DLD1 (cell line): ENCODE data around the gene R3HDM4.

Source experiments
- in situ Hi-C: cut with HindIII; loops from 2 replicates; pipeline ENCODE4 v1.10.0; 2017; ENCODE audit warnings: low sequenced_read_pairs

Gene R3HDM4

DNA sequence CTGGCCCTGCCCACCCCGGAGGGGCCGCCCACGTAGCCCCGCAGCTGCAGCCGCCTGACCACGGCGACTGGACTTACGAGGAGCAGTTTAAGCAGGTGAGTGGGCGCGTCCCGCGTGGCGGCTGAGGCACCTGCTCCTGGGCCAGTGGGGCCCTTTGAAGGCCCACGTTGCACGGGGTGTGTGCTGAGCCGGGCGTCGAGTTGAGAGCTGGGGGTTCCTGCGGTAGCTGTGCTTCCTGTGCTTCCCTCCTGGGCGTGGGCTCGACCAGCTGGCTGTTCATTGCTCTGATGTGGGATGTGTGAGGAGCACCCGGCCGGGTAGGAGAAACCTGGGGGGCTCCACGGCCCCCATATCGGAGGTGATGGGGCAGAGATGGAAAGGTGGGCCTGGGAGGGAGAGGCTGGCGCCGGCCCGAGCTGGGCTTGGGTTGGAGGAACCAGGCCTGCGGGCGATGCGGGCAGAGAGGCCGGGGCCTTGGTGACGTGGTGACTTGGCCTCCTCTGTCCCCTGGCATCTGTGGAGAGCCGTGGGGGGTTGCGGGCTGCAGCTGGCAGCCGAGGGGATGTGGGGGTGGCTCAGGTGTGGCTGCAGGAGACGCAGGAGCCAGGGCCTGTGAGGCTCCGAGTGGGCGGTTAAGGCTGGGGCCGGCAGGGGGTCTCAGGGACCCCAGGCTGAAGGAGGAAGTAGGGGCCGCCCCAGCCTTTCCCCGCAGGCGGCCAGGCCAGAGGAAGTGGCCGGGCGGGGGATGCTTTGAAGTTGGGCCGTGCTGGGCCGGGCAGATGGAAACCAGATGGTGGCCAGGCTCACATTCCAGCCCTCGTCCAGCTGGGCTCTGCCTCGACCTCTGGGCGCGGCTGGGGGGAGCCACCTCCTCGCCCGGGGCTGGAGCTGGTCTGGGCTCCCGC is 19.9 kb upstream of the R3HDM4 start:
- in situ Hi-C loops, result no loop called here

DNA sequence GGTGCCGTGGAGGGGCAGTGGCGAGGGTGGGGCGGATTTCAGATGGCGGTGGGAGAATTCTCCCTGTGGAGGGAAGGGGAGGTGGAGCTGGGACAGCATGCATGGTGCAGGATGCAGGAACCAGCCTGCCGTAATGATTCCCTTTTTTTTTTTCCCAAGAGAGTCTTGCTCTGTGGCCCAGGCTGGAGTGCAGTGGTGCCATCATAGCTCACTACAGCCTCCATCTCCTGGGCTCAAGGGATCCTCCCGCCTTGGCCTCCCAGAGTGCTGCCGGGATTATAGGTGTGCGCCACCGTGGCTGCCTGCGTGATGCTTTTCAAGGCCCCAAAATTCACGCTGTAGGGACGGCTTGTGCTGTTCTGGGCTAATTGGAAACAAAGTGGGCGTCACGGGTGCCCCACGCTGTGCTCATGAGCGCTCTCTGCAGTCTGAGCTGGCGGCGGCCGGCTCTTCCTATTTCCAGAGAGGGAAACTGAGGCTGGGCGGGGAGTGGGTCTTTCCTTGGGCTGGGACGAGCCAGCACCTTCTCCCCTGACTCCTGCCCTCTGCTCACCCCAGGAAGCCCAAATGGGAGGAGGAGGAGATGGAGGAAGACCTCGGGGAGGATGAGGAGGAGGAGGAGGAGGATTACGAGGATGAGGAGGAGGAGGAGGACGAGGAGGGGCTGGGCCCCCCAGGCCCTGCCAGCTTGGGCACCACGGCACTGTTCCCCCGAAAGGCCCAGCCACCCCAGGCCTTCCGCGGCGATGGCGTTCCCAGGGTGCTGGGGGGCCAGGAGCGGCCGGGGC is 19.0 kb upstream of the R3HDM4 start:
- in situ Hi-C loops, result no loop called here

DNA sequence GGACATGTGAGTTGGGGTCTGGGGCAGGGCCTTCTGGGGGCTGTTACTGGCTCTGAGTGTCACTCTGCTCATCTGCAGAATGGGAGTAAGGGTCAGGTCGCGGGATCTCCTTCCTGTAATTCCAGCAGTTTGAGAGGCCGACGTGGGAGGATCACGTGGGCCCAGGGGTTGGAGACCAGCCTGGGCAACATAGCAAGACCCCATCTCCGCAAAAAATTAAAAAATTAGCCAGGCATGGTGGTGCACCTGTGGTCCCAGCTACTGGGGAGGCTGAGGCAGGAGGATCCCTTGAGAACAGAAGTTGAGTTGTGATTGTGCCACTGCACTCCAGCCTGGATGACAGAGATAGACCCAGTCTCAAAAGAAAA is 16.9 kb upstream of the R3HDM4 start:
- in situ Hi-C loops, result no loop called here

DNA sequence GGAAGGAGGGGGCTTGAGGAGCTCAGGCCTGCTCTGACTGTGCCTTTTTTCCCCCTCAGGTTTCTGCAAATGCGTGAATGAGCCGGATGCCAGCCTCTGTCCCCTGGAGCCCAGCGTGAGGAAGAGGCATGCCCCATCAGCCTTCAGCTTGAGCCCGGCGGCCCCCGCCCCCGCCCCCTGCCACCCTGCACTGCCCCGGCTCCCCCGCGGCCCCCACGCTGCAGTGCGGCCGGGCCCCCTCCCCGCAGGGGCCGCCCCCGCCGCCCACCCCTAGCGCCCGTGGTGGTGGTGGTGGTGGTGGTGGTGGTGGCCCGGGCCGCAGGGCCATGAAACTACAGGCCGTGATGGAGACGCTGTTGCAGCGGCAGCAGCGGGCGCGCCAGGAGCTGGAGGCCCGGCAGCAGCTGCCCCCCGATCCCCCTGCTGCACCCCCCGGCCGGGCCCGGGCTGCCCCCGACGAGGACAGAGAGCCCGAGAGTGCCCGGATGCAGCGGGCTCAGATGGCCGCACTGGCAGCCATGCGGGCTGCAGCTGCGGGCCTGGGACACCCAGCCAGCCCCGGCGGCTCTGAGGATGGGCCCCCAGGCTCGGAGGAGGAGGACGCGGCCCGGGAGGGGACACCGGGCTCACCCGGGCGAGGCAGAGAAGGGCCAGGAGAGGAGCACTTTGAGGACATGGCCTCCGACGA is 16.3 kb upstream of the R3HDM4 start:
- in situ Hi-C loops, result no loop called here

DNA sequence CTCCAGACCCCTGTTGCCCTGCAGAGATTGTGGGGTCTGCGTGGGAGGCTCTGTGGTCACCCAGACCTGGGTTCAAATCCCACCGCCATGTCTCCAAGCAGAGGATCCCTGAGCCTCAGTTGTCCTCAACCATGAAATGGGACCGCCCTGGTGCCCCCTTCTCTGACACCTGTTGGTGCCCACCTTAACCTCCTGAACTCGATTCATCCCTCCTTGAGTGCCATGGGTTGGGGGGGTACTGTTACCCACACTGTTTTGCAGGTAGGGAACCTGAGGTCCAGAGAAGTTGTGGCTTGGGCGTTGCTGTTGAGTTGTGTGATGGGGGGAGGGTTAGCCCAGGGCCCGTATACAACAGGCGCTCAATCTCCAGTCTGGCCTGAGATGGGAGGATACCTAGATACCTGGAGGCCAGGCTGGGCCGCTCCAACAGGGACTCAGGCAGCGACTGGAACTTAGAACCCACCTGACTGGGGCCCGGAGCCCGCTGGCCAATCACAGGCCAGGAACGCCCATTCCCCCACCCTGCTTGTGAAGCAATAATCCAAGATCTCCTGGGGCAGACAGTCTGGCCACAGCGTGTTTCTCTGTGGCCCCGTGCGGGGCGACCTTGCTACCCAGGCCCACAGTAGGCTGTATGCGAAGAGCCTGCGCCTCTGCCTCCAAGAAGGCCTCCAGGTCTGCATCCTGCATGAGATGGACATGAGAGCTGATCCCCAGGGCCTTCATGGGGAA is 15.6 kb upstream of the R3HDM4 start:
- in situ Hi-C loops, result no loop called here

DNA sequence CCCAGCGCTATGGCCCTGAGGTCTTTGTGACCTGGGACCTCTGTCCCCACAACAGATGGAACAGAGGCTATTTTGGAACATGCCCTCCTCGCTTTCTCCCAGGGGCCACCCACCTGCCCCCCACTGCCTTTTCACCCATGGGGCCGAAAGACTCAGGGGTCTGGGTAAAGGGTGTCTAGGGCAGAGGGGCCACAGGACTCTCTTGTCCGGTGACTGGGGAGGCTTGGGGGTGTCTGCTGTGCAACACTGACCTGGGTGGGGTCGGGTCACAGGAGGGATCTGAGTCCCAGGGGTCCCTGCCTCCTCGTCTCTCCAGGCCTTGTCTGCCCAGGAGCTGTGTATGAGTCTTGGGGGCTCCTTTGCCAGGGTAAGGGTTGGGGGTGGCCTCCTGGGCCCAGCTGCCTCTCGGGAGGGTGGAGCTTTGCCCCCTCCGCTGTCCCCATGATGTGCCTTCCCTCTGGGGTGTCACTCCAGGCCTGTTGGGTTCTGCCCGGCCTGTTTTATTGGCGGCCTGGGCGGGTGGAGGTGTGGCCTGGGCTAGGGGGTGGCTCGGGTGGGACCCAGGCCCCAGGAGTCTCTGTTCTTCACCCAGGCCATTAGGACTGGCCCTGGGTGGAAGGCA is 14.9 kb upstream of the R3HDM4 start:
- in situ Hi-C loops, result no loop called here

DNA sequence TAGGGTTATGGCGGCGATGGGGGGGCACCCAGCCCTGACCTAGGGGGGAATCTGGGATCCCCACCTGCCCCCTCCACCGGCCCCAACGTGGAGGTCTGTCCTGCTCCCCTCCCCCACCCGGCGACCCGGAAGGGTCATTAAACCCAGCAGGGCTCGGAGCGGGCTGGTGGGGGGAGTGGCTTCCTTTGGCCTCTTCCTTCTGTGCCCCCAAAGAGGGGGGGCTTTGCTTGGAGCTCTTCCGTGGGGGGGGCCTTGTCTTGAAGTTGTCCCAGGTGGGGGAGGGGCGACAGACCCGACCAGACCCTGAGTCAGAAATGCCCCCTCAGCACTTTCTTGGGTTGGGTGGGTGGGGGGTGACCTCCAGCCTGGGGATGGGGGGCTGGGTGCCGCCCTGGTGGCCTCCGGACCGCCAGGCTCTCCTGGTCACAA is 14.3 kb upstream of the R3HDM4 start:
- in situ Hi-C loops, result no loop called here

DNA sequence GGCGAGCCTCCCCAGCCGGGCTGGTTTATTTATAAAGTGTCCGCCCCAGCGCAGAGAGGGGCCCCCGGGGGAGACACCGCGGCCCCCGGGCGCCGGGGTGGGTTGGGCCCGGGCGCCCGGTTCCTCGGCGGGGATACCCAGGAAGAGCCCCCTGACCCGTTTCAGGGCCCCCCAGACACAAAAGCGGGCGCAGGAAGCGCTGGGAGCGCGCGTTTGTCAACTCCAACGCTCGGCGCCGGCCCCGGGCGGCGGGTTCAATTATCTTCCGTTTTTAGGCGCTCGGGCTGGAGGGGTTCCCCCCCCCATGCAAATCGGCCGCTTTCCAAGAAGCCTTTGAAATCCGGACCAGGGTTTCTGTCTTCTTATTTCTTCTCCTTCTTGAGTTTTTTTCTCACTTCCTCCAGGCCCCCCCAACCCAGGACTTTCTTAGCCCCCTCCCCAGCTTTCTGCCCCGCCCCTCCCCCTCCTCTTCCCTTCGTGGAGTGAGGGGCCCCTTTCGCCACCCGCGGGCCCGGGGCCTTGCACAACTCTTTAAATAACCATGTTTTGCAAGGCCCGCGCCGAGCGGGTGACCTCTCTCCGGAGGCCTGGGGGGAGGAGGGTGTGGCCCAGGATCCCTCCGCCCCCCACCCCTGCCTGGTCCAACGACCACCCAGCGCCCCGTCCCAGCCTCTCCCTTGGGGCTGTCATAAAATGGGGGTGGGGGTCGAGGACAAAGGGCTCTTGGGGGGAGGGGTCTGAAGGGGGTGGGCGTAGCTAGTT is 13.8 kb upstream of the R3HDM4 start:
- in situ Hi-C loops, result no loop called here

DNA sequence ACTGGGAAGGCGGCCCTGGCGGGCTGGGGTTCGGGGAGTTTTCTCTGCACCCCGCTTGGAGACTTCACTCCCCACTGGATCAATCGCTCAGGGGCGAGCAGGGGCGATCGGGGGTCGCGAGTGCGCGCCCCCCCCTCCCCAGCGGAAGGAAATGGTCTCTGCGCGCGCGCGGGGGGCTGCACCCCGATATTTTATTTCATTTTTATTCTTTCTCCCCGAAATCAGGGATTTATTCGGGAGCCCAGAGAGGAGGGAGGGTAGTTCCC is 13.2 kb upstream of the R3HDM4 start:
- in situ Hi-C loops, result no loop called here

DNA sequence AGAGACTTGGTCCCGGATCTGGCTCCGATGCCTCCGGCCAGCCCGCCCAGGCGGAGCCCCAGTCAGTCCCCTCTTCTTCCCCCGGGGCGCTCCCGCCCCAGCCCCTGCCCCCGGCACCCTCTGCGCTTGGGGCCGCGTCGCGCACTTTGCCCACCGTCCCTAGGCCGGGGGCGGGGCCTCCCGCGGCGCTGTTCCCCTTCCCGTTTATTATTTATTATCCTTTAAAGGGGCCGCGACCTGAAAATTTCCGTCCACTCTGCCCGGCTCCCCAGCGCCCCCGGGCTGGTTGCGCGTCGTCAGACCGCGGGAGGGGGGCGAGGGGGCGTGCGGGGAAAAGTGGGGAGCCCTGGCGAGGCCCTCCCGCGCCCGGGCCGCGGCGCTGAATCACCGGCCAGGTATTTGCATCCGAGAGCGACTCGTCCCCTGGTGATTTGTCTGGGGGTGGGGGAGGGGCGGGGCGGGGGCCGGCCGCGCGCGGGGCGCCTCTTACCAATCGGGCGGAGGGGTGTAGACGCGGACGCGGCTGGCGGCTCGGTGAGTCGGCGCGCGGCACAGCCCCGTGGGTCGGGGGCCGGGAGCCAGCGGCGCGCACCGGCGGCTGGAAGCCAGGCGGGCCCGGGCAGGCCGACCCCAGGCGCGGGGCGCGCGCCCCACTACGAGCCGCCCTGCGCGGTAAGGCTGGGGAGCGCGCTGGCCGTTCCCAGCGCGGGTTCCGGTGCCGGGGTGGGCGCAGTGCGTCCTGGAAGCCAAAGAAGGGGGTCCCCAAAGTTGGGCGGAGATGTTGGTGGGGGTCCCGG is 12.7 kb upstream of the R3HDM4 start, which contains the start of gene ARID3A:
Gene ARID3A, plus strand, starts transcription at position 510 of the 797 bp plus-strand sequence. CDS start 3,494 bp downstream, outside the sequence.
- in situ Hi-C loops, result no loop called here

DNA sequence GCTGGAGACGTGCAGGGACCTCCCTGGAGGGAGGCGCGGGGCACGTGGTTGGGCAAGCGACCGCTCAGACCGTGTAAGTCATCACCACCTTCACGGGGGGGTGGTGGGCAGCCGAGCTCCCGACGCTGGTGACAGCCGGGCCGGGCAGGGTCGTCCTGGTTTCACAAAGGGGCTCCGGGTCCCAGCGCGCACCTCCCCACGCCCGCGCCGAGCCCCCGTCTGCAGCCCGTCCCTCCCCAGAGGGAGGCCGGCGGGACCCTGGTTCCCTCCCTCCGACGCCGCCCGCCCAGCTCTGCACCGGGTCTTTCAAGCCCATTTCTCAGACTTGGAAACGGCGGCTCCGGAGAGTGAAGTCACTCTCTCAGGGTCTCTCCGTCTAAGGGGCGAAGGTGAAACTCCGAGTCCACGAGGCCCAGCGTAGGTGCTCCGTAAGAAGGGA is 12.1 kb upstream of the R3HDM4 start:
- in situ Hi-C loops, result no loop called here

DNA sequence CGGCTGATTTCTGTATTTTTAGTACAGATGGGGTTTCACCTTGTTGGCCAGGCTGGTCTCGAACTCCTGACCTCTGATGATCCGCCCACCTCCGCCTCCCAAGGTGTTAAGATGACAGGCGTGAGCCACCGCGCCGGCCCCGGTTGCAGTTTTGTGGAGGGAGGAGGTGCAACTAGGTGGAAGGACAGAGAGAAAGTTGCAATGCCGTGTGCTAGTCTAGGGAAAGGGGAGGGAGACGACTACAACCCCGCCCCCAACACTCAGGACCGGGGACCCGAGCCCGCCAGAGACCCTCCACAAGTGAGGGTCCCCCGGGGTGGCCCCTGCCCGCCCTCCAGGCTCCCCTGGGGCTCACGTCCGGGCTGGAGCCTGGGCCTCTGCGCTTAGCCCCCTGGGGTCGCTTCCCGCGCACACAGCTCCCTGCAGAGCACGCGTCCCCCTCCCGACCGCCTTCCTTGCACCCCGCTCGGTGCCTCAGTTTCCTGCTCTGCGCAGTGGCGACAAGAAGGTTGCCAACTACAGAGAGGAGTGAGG is 11.6 kb upstream of the R3HDM4 start:
- in situ Hi-C loops, result no loop called here

DNA sequence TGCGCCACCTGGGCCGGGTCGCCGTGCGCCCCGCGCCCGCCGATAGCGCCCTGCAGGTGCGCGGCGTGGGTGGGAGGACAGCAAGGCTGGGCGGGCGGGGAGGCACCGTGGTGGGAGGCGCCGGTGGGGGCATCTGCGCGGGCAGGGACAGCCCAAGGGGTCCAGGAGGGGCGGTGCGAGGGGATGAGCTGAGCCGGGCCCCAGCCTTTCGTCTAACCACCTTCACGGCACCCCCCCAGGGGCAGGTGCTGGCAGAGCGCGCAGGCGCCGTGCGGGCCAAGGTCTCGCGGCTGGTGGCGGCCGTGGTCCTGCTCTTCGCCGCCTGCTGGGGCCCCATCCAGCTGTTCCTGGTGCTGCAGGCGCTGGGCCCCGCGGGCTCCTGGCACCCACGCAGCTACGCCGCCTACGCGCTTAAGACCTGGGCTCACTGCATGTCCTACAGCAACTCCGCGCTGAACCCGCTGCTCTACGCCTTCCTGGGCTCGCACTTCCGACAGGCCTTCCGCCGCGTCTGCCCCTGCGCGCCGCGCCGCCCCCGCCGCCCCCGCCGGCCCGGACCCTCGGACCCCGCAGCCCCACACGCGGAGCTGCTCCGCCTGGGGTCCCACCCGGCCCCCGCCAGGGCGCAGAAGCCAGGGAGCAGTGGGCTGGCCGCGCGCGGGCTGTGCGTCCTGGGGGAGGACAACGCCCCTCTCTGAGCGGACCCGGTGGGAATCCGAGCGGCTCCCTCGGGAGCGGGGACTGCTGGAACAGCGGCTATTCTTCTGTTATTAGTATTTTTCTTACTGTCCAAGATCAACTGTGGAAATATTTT is 7.2 kb upstream of the R3HDM4 start:
- in situ Hi-C loops, result no loop called here

DNA sequence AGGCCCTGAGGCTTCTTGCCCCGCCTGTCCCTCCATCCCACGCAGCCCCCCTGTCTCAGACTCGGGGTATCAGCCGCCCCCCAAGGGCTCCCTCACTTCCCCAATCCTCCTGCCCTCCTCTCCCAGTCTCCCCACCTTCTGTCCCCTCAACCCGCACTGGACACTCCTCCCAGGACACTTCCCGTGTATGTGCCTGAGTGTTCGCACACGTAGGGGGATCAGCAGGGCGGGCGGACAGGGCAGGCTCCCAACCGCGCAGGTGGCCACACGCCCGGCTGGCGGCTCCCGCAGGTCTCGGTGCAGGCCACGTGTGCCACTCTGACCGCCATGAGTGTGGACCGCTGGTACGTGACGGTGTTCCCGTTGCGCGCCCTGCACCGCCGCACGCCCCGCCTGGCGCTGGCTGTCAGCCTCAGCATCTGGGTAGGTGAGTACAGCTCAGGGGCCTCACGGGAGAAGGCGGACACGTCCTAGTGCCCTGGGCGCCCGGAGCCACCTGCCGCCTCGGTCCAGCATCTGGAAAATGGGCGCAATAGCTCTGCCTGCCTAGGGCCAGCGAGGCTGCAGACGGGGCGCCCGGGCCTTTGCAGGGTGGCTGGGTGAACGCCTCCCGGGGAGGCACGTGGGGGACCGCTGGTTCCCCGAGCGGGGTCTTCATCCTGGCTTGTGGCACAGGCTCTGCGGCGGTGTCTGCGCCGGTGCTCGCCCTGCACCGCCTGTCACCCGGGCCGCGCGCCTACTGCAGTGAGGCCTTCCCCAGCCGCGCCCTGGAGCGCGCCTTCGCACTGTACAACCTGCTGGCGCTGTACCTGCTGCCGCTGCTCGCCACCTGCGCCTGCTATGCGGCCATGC is 6.4 kb upstream of the R3HDM4 start:
- in situ Hi-C loops, result no loop called here

DNA sequence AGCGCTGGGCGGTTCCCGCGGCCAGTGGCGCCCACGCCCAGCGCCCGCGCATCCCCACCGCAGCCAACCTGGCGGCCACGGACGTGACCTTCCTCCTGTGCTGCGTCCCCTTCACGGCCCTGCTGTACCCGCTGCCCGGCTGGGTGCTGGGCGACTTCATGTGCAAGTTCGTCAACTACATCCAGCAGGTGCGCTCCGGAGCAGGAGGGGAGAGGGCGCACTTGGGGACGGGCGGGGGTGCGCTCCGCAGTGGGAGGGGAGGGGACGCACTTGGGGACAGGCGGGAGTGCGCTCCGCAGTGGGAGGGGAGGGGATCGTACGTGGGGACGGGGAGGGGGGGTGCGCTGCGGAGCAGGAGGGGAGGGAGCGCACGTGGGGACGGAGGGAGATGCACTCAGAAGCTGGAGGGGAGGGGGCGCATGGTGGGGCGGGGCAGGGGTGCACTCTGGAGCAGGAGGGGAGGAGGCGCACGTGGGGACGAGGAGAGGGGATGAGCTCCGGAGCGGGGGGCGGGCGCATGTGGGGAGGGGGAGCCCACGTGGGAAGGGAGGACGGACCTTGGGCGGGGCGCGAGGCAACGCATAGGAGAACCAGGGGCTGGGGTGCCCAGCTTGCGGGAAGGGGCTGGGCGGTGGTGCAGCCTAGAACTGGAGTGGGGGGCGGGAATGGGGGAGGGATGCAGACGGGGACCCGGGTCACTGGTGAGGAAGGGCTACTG is 5.6 kb upstream of the R3HDM4 start:
- in situ Hi-C loops, result no loop called here

DNA sequence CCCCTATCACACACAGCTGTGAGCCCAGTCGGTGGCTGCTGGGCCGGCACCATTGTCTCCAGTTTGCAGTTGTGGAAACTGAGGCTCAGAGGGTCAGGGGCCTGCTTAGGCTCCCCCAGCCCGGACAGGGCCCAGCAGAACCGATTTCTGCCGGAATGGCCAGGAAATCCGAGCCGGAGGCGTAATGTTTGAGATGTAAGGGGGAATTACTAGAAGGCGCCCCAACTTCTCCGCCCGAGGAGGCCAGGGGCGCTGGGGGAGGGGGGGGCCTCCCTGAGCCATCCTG is 5.1 kb upstream of the R3HDM4 start:
- in situ Hi-C loops, result no loop called here
